ENCODE results near the gene DNAJC18. TPM values are rescaled to one million over a fixed set of nuclear protein-coding genes. Genes with fewer than 3 reads are reported as not detected.
"Not testable (repeated sequence)": the region's sequence is repeated elsewhere in the genome, so short reads cannot be mapped to it uniquely, and the experiment has no call there.

The DNAJC18 gene
- total RNA-seq, 2 donors from 2014 or later, result 6.9 to 16.7 TPM

DNA sequence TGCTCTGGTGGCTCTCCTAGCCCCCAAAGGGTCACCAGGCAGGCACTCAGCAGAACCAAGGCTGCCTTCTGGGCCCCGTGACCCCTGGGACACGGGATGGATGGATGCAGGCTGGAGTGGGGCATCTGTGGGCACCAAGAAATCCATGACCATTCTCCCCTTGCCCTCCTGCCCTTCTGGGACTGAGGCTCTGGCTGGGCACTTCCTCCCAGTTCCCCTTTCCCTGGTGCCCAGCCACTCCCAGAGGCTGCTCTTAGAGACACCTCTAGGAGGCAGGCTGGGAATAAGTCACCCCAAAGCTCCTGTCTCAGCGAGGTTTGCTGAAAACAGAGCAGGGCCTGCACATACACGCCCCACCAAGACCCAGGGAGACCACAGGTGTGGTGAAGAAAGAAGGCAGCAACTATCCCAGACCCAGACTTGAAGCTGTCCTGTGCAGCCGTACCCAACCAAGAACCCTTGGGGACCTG, 42.3 kb upstream of the DNAJC18 start:
- Histone ChIP-seq H3K27ac (peak overlapping the region; percentile 94 to 100), H3K27me3 (replicated peaks; ENCODE audit: insufficient read depth) (no peaks in the 10 kb centered on the region), H3K4me3 (peak overlapping the region; percentile 87), H3K4me1 (ENCODE audit: control insufficient read depth in 1 of 2, low read depth in 2 of 2) (peaks cover 24 to 46% of the 10 kb centered on the region in 2 donors), H3K36me3 (peaks cover 20% of the 10 kb centered on the region), H3K9me3 (no peaks in the 10 kb centered on the region)
- TF ChIP-seq, protein P1, sequence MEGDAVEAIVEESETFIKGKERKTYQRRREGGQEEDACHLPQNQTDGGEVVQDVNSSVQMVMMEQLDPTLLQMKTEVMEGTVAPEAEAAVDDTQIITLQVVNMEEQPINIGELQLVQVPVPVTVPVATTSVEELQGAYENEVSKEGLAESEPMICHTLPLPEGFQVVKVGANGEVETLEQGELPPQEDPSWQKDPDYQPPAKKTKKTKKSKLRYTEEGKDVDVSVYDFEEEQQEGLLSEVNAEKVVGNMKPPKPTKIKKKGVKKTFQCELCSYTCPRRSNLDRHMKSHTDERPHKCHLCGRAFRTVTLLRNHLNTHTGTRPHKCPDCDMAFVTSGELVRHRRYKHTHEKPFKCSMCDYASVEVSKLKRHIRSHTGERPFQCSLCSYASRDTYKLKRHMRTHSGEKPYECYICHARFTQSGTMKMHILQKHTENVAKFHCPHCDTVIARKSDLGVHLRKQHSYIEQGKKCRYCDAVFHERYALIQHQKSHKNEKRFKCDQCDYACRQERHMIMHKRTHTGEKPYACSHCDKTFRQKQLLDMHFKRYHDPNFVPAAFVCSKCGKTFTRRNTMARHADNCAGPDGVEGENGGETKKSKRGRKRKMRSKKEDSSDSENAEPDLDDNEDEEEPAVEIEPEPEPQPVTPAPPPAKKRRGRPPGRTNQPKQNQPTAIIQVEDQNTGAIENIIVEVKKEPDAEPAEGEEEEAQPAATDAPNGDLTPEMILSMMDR (IDR thresholded peaks at IDR 0.05), result peak; percentile 31
- DNase-seq (ENCODE audit: low spot score), result no peak
- ATAC-seq (ENCODE audit: insufficient number of reproducible peaks, low FRiP score, low read depth), result no peak

DNA sequence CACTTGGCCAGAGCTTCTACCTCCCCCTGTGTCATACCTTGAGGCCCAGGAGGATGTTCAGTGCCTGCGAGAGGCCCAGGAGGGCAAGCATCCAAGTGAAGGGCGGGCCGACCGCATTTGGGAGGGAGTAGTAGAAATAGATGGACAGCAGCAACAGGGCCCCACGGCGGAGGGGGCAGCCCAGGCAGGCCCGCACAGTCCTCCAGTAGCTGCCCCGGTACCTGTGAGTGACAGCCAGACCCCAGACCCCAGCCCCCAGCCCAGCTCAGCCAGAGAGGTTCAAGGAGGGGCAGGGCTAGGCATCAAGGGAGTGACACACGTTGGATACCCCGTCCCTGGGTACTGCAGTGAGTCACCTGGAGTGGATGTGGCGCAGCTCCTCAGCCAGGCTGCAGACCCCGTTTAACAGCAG, 41.8 kb upstream of the DNAJC18 start:
- H3K27ac ChIP-seq, result peak overlapping the region; percentile 94 to 100
- H3K27me3 ChIP-seq (replicated peaks; ENCODE audit: insufficient read depth), result no peaks in the 10 kb centered on the region
- no peak for ATAC-seq (ENCODE audit: insufficient number of reproducible peaks, low FRiP score, low read depth)
- H3K4me3 ChIP-seq, result peak overlapping the region; percentile 87
- H3K36me3 ChIP-seq, result peaks cover 24% of the 10 kb centered on the region
- DNase-seq (ENCODE audit: low spot score), result no peak
- peaks cover 24 to 46% of the 10 kb centered on the region in 2 donors for H3K4me1 ChIP-seq (ENCODE audit: control insufficient read depth in 1 of 2, low read depth in 2 of 2)
- H3K9me3 ChIP-seq, result no peaks in the 10 kb centered on the region
- TF ChIP-seq, protein P1 (IDR thresholded peaks at IDR 0.05), result no peak

DNA sequence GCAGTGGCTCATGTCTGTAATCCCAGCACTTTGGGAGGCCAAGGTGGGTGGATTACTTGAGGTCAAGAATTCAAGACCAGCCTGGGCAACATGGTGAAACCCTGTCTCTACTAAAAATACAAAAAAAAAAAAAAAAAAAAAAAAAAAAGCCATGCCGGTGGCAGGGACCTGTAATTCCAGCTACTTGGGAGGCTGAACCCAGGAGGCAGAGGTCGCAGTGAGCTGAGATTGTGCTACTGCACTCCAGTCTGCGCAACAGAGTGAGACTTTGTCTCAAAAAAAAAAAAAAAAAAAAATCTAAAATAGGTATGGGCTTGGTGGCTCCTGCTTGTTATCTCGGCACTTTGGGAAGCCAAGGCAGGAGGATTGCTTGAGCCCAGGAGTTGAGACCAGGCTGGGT, 40.4 kb upstream of the DNAJC18 start:
- H3K4me3 ChIP-seq; DNase-seq (ENCODE audit: low spot score); H3K9me3 ChIP-seq; ATAC-seq (ENCODE audit: insufficient number of reproducible peaks, low FRiP score, low read depth); H3K27me3 ChIP-seq (replicated peaks; ENCODE audit: insufficient read depth): not testable (repeated sequence)
- Histone ChIP-seq H3K4me1 (ENCODE audit: control insufficient read depth in 1 of 2, low read depth in 2 of 2) (peaks cover 22 to 42% of the 10 kb centered on the region in 2 donors), H3K36me3 (peaks cover 34% of the 10 kb centered on the region), H3K27ac (peak overlapping the region in 1 of 2 donors; percentile 7)

DNA sequence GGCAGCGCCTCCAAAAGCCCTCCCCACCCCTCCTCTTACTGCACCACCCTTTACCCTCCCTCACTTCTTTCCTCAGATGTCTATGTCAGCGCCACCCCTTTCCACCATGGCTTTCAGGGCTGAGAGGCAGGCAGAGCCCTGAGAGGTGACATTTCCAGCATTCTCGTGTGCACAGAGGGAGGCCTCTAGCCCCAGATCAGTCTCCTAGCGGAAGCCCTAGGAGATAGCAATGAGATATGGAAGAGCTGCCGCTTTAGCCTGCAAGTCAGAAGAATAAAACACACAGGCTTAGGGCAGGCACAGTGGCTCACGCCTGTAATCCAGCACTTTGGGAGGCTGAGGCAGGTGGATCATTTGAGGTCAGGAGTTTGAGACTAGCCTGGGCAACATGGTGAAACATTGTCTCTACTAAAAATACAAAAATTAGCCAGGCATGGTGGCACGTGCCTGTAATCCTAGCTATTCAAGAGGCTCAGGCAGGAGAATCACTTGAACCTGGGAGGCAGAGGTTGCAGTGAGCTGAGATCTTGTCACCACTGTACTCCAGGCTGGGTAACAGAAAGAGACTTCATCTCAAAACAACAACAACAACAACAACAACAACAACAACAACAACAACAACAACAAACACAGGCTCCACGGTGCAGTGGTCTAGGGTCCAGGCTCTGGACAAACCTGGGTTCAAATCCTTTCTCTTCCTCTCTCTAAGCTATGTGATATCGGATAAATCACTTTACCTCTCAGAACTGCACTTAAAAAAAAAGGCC, 39.5 kb upstream of the DNAJC18 start:
- H3K9me3 ChIP-seq; DNase-seq (ENCODE audit: low spot score); H3K4me3 ChIP-seq; H3K27me3 ChIP-seq (replicated peaks; ENCODE audit: insufficient read depth); ATAC-seq (ENCODE audit: insufficient number of reproducible peaks, low FRiP score, low read depth): not testable (repeated sequence)
- Histone ChIP-seq H3K27ac (peak overlapping the region; percentile 7 to 38), H3K4me1 (ENCODE audit: control insufficient read depth in 1 of 2, low read depth in 2 of 2) (peaks cover 20 to 39% of the 10 kb centered on the region in 2 donors), H3K36me3 (peaks cover 34% of the 10 kb centered on the region)

DNA sequence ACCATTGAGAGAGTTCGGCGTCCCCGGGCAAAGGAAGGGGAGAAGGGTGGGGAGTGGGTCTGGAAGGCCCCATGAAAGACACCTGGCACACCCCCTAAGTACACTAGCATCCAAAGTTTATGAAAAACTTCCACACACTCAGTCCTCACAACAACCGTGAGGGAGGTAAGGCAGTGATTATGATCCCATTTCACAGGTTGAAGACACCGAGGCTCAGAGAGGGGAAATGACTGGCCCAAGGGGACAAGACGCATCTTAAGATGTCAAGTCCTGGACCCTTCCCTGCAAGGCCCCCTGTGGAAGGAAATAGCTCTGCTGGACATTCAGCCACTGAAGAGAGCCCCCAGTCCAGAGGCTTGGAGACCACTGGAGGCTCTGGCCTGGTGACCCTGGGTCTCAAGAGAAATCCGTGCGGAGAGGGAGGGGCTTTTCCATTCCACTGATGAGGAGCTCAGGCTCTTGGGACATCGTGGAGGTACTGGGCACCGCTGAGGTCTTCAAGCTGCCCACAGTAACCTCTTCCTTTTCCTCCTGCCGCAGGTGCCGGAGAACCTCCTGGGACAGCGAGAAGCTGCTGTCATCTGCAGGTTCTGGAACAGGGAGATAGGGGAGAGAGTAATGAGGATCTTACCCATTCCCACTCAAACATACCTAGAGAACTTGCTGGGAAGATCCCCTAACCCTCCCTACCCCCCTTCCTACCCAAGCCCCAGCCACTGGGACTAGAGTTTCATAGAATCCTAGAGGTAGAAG, 36.7 kb upstream of the DNAJC18 start:
- Histone ChIP-seq H3K27ac (no peak overlapping the region), H3K36me3 (peaks cover 34% of the 10 kb centered on the region), H3K27me3 (replicated peaks; ENCODE audit: insufficient read depth) (no peaks in the 10 kb centered on the region), H3K9me3 (no peaks in the 10 kb centered on the region), H3K4me3 (no peak overlapping the region), H3K4me1 (ENCODE audit: control insufficient read depth in 1 of 2, low read depth in 2 of 2) (peaks cover 11 to 30% of the 10 kb centered on the region in 2 donors)
- ATAC-seq (ENCODE audit: insufficient number of reproducible peaks, low FRiP score, low read depth), result no peak
- no peak for DNase-seq (ENCODE audit: low spot score)
- TF ChIP-seq, protein P1 (IDR thresholded peaks at IDR 0.05), result no peak
